ENCODE results near the gene NAALADL2.
"Not testable (repeated sequence)": the region's sequence is repeated elsewhere in the genome, so short reads cannot be mapped to it uniquely, and the experiment has no call there.

Gene NAALADL2

GRCh38 chr3:175453361-175453760, 594.2 kb downstream of the NAALADL2 start:
- ChIA-PET POLR2A (no interaction called here), CTCF (no interaction called here)
- H3K9me3 ChIP-seq (ENCODE audit: control extremely low read depth in 1 of 5, control insufficient read depth in 4 of 5, insufficient read depth in 2 of 5, low read depth in 1 of 5, low read length in 4 of 5) = no peaks in the 10 kb centered on the region
- no peaks in the 10 kb centered on the region for H3K4me1 ChIP-seq (ENCODE audit: control extremely low read depth in 1 of 4, control insufficient read depth in 4 of 4, insufficient read depth in 4 of 4, low read length in 3 of 4)
- H3K27me3 ChIP-seq (replicated peaks in 2 of 5; ENCODE audit: control insufficient read depth in 4 of 5, insufficient read depth in 5 of 5, low read length in 4 of 5) = no peaks in the 10 kb centered on the region
- DNase-seq = no peak
- H3K4me3 ChIP-seq (ENCODE audit: control insufficient read depth in 1 of 7, extremely low read depth in 1 of 7, insufficient read depth in 4 of 7, low read depth in 2 of 7, low read length in 6 of 7) = no peak overlapping the region
- WGBS (ENCODE audit: insufficient coverage) = 100% methylated on average over 1 of the region's 3 CpGs
- no peaks in the 10 kb centered on the region for H3K36me3 ChIP-seq (ENCODE audit: control insufficient read depth in 4 of 4, insufficient read depth in 4 of 4, low read length in 3 of 4)
- H3K27ac ChIP-seq (ENCODE audit: insufficient read depth in 1 of 2, low read depth in 1 of 2, low read length in 2 of 2, poor library complexity in 1 of 2, severe bottlenecking in 2 of 2) = no peak overlapping the region

- H3K27me3 ChIP-seq (replicated peaks in 2 of 5; ENCODE audit: control insufficient read depth in 4 of 5, insufficient read depth in 5 of 5, low read length in 4 of 5) = no peaks in the 10 kb centered on the region
- no peak for DNase-seq
- H3K27ac ChIP-seq (ENCODE audit: insufficient read depth in 1 of 2, low read depth in 1 of 2, low read length in 2 of 2, poor library complexity in 1 of 2, severe bottlenecking in 2 of 2) = no peak overlapping the region
- no peaks in the 10 kb centered on the region for H3K4me1 ChIP-seq (ENCODE audit: control extremely low read depth in 1 of 4, control insufficient read depth in 4 of 4, insufficient read depth in 4 of 4, low read length in 3 of 4)
- ChIA-PET CTCF (no interaction called here), POLR2A (no interaction called here)
- H3K36me3 ChIP-seq (ENCODE audit: control insufficient read depth in 4 of 4, insufficient read depth in 4 of 4, low read length in 3 of 4) = no peaks in the 10 kb centered on the region
- no CpG with 5 or more reads among the region's 2 CpGs for WGBS (ENCODE audit: insufficient coverage)
- no peak overlapping the region for H3K4me3 ChIP-seq (ENCODE audit: control insufficient read depth in 1 of 7, extremely low read depth in 1 of 7, insufficient read depth in 4 of 7, low read depth in 2 of 7, low read length in 6 of 7)
- peaks cover 0 to 5% (median 2%) of the 10 kb centered on the region in 5 experiments for H3K9me3 ChIP-seq (ENCODE audit: control extremely low read depth in 1 of 5, control insufficient read depth in 4 of 5, insufficient read depth in 2 of 5, low read depth in 1 of 5, low read length in 4 of 5)
These were observed 597.3 kb downstream of the NAALADL2 start for GRCh38 chr3:175456466-175456865.

- peak in 1 of 3 donors; percentile 0 for DNase-seq
- POLR2A ChIA-PET = no interaction called here
- Histone ChIP-seq H3K4me1 (ENCODE audit: control extremely low read depth in 1 of 4, control insufficient read depth in 4 of 4, insufficient read depth in 4 of 4, low read length in 3 of 4) (no peaks in the 10 kb centered on the region), H3K4me3 (ENCODE audit: control insufficient read depth in 1 of 7, extremely low read depth in 1 of 7, insufficient read depth in 4 of 7, low read depth in 2 of 7, low read length in 6 of 7) (no peak overlapping the region), H3K36me3 (ENCODE audit: control insufficient read depth in 4 of 4, insufficient read depth in 4 of 4, low read length in 3 of 4) (no peaks in the 10 kb centered on the region), H3K27me3 (replicated peaks in 2 of 5; ENCODE audit: control insufficient read depth in 4 of 5, insufficient read depth in 5 of 5, low read length in 4 of 5) (no peaks in the 10 kb centered on the region), H3K27ac (ENCODE audit: insufficient read depth in 1 of 2, low read depth in 1 of 2, low read length in 2 of 2, poor library complexity in 1 of 2, severe bottlenecking in 2 of 2) (no peak overlapping the region), H3K9me3 (ENCODE audit: control extremely low read depth in 1 of 5, control insufficient read depth in 4 of 5, insufficient read depth in 2 of 5, low read depth in 1 of 5, low read length in 4 of 5) (peaks cover 0 to 5% (median 3%) of the 10 kb centered on the region in 5 experiments)
- CTCF ChIA-PET = no interaction called here
- 60% methylated on average over 1 of the region's 2 CpGs for WGBS (ENCODE audit: insufficient coverage)
These were observed 598.2 kb downstream of the NAALADL2 start for GRCh38 chr3:175457301-175457700.

GRCh38 chr3:175460849-175461399, 601.8 kb downstream of the NAALADL2 start:
- H3K36me3 ChIP-seq (ENCODE audit: control insufficient read depth in 4 of 4, insufficient read depth in 4 of 4, low read length in 3 of 4); H3K4me3 ChIP-seq (ENCODE audit: control insufficient read depth in 1 of 7, extremely low read depth in 1 of 7, insufficient read depth in 4 of 7, low read depth in 2 of 7, low read length in 6 of 7); POLR2A ChIA-PET; H3K4me1 ChIP-seq (ENCODE audit: control extremely low read depth in 1 of 4, control insufficient read depth in 4 of 4, insufficient read depth in 4 of 4, low read length in 3 of 4); DNase-seq; H3K27ac ChIP-seq (ENCODE audit: insufficient read depth in 1 of 2, low read depth in 1 of 2, low read length in 2 of 2, poor library complexity in 1 of 2, severe bottlenecking in 2 of 2); H3K9me3 ChIP-seq (ENCODE audit: control extremely low read depth in 1 of 5, control insufficient read depth in 4 of 5, insufficient read depth in 2 of 5, low read depth in 1 of 5, low read length in 4 of 5); H3K27me3 ChIP-seq (replicated peaks in 2 of 5; ENCODE audit: control insufficient read depth in 4 of 5, insufficient read depth in 5 of 5, low read length in 4 of 5): not testable (repeated sequence)
- CTCF ChIA-PET = interaction anchor here (1.0 kb wide), 1 partner anchor 9 kb away, joined by 4 read pairs; no protein-coding TSS in a partner anchor
- WGBS (ENCODE audit: insufficient coverage) = 100% methylated on average over 3 of the region's 4 CpGs

GRCh38 chr3:175464362-175464761, 605.2 kb downstream of the NAALADL2 start:
- H3K4me3 ChIP-seq (ENCODE audit: control insufficient read depth in 1 of 7, extremely low read depth in 1 of 7, insufficient read depth in 4 of 7, low read depth in 2 of 7, low read length in 6 of 7) = no peak overlapping the region
- peaks cover 0 to 5% (median 3%) of the 10 kb centered on the region in 5 experiments for H3K9me3 ChIP-seq (ENCODE audit: control extremely low read depth in 1 of 5, control insufficient read depth in 4 of 5, insufficient read depth in 2 of 5, low read depth in 1 of 5, low read length in 4 of 5)
- CTCF ChIA-PET = no interaction called here
- H3K4me1 ChIP-seq (ENCODE audit: control extremely low read depth in 1 of 4, control insufficient read depth in 4 of 4, insufficient read depth in 4 of 4, low read length in 3 of 4) = no peaks in the 10 kb centered on the region
- no peak for DNase-seq
- no peaks in the 10 kb centered on the region for H3K36me3 ChIP-seq (ENCODE audit: control insufficient read depth in 4 of 4, insufficient read depth in 4 of 4, low read length in 3 of 4)
- H3K27ac ChIP-seq (ENCODE audit: insufficient read depth in 1 of 2, low read depth in 1 of 2, low read length in 2 of 2, poor library complexity in 1 of 2, severe bottlenecking in 2 of 2) = no peak overlapping the region
- POLR2A ChIA-PET = no interaction called here
- 100% methylated on average over 1 of the region's 3 CpGs for WGBS (ENCODE audit: insufficient coverage)
- H3K27me3 ChIP-seq (replicated peaks in 2 of 5; ENCODE audit: control insufficient read depth in 4 of 5, insufficient read depth in 5 of 5, low read length in 4 of 5) = no peaks in the 10 kb centered on the region

- H3K36me3 ChIP-seq (ENCODE audit: control insufficient read depth in 4 of 4, insufficient read depth in 4 of 4, low read length in 3 of 4) = no peaks in the 10 kb centered on the region
- CTCF ChIA-PET = no interaction called here
These were observed 610.0 kb downstream of the NAALADL2 start for GRCh38 chr3:175469124-175469523.

GRCh38 chr3:175475765-175476164, 616.6 kb downstream of the NAALADL2 start:
- WGBS (ENCODE audit: insufficient coverage) = 90% methylated on average over 2 of the region's 4 CpGs
- H3K36me3 ChIP-seq (ENCODE audit: control insufficient read depth in 4 of 4, insufficient read depth in 4 of 4, low read length in 3 of 4) = no peaks in the 10 kb centered on the region
- POLR2A ChIA-PET = no interaction called here
- H3K9me3 ChIP-seq (ENCODE audit: control extremely low read depth in 1 of 5, control insufficient read depth in 4 of 5, insufficient read depth in 2 of 5, low read depth in 1 of 5, low read length in 4 of 5) = no peaks in the 10 kb centered on the region
- DNase-seq = no peak
- no peaks in the 10 kb centered on the region for H3K4me1 ChIP-seq (ENCODE audit: control extremely low read depth in 1 of 4, control insufficient read depth in 4 of 4, insufficient read depth in 4 of 4, low read length in 3 of 4)
- no peaks in the 10 kb centered on the region for H3K27me3 ChIP-seq (replicated peaks in 2 of 5; ENCODE audit: control insufficient read depth in 4 of 5, insufficient read depth in 5 of 5, low read length in 4 of 5)
- no peak overlapping the region for H3K4me3 ChIP-seq (ENCODE audit: control insufficient read depth in 1 of 7, extremely low read depth in 1 of 7, insufficient read depth in 4 of 7, low read depth in 2 of 7, low read length in 6 of 7)
- CTCF ChIA-PET = no interaction called here
- H3K27ac ChIP-seq (ENCODE audit: insufficient read depth in 1 of 2, low read depth in 1 of 2, low read length in 2 of 2, poor library complexity in 1 of 2, severe bottlenecking in 2 of 2) = no peak overlapping the region

More at GRCh38 chr3:175469124-175469523, 610.0 kb downstream of the NAALADL2 start:
- Histone ChIP-seq H3K4me3 (ENCODE audit: control insufficient read depth in 1 of 7, extremely low read depth in 1 of 7, insufficient read depth in 4 of 7, low read depth in 2 of 7, low read length in 6 of 7) (no peak overlapping the region), H3K4me1 (ENCODE audit: control extremely low read depth in 1 of 4, control insufficient read depth in 4 of 4, insufficient read depth in 4 of 4, low read length in 3 of 4) (no peaks in the 10 kb centered on the region), H3K9me3 (ENCODE audit: control extremely low read depth in 1 of 5, control insufficient read depth in 4 of 5, insufficient read depth in 2 of 5, low read depth in 1 of 5, low read length in 4 of 5) (no peaks in the 10 kb centered on the region), H3K27ac (ENCODE audit: insufficient read depth in 1 of 2, low read depth in 1 of 2, low read length in 2 of 2, poor library complexity in 1 of 2, severe bottlenecking in 2 of 2) (no peak overlapping the region), H3K27me3 (replicated peaks in 2 of 5; ENCODE audit: control insufficient read depth in 4 of 5, insufficient read depth in 5 of 5, low read length in 4 of 5) (no peaks in the 10 kb centered on the region)
- DNase-seq = no peak
- POLR2A ChIA-PET = no interaction called here

All from common myeloid progenitor, CD34-positive (primary cell).